Activated gamma-delta T cell (primary cell): ENCODE data around the gene ZNF148.

ENCODE experiments used
- DNase-seq: peaks from one replicate; lab custom pipeline; 2025; lab: John Stamatoyannopoulos, UW

ZNF148 gene

DNA sequence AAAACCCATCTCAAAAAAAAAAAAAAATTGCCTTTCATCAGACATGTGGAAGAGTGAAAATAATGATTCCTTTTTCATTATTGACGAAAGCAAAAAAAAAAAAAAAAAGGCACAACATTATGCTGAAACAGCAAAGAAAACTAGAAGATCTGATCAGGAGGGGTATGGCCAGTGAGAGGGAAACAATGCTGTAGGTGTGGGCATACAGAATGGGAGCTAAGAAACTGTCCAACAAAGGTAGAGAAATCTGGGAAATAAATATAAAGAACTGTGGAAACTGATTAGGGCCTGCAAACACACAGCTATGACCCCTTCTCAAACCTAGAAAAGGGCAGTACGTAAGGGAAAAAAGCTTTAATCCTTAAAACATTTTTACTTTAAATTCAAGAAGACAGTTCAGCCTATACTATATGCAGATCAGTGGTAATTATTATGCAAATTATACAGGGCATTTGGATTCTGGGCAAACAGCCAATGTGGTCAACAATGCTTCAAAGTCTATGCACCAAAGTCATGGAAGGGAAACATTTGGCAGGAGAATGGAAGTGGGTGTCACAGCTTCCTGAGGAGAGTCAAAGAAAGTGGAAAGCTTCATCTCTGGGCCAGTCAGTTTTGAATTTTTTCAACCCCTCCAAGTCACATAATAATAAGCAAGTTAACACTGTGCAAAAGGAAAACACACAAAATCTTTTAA is 94.3 kb downstream of the ZNF148 start:
- DNase-seq: no peak

DNA sequence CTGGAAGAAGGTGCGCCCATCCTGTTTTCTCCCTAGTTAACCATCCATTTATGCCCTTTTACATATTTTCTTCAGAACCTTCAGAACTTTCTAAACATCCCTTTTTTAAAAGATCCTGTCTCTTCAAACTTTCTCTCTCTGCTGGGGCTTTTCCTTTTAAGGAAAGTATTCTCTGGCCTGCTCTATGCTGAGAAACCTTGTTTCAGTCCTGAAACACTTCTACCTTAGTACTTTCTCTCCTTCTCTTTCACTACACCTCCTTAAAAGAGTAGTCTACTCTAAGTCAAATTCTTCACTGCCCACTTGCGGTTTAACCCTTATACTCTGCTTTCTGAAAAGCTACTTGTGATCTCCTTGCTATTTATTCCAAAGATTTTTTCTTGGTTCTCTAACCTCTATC is 97.0 kb downstream of the ZNF148 start:
- no peak for DNase-seq

DNA sequence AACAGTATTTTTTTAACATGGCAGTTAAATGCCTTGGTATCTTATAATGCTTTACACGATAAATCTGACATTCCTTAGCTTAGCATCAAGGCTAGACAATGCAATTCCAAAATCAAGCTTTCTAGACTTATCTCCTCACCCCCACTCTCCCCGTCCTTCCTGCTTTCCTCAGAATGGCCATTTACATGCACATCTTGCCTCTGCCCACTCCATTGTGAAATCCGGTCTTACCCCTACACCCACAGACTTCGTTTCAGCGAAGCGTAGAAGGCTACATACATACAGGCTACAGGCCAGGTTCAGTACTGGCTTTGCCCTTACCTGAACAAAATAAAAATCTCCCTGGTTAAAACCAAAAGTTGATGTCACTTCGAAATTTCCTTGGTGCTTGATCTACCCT is 104.0 kb downstream of the ZNF148 start:
- no peak for DNase-seq

DNA sequence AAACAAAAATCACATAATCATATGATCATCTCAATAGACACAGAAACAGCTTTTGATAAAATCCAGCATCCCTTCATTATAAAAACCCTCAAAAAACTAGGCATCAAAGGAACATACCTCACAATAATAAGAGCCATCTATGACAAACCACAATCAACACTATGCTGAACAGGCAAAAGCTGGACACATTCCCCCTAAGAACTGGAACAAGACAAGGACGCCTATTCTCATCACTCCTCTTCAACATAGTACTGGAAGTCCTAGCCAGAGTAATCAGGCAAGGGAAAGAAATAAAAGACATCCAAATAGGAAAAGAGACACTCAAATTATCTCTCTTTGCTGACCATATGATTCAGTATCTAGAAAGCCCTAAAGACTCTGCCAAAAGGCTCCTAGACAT is 107.7 kb downstream of the ZNF148 start:
- no peak for DNase-seq

DNA sequence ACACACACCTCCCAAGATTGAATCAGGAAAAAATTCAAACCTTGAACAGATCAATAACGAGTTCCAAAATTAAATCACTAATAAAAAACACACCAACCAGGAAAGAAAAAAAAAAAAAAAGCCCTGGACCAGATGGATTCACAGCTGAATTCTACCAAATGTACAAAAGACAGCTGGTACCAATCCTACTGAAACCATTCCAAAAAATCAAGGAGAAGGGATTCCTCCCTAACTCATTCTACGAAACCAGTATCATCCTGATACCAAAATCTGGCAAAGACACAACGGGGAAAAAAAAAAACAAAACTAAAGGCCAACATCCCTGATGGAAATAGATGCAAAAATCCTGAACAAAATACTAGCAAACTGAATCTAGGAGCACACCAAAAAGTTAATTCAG is 108.2 kb downstream of the ZNF148 start:
- DNase-seq: no peak

DNA sequence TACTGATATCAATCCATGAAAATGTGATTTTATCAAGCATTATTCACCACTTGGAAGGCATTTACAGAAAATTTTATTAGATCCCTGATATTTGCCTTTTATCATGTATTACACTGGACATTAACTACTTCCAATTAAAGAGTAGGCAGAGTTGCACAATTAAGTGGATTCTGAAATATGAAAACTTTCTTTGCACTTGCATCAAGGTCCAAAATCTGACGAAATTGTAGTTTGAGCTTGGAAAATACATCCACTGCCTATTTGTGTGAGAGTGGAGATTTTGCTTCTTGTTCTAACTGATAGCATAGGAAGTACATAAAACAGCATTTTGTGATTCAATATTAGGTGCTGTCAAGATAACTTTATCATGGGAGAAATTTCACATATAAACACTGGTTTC is 113.0 kb downstream of the ZNF148 start:
- DNase-seq: no peak

DNA sequence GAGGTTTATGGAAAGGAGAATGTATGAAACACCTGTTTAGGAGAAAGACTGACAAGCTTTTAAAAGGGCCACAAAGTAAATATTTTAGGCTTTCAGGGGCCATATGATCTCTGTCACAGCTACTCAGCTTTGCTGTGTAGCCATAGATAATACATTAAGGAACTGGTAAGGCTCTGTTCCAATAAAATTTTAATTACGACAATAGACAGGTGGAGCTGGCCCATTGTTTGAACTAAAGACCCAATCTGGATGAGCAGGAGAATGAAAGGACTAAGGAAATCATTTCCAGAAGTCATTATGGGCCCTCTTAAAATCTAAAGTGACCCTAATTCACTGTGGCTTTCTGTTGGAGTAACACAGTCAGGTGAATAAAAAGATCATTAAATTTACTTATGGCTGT is 114.1 kb downstream of the ZNF148 start:
- no peak for DNase-seq

DNA sequence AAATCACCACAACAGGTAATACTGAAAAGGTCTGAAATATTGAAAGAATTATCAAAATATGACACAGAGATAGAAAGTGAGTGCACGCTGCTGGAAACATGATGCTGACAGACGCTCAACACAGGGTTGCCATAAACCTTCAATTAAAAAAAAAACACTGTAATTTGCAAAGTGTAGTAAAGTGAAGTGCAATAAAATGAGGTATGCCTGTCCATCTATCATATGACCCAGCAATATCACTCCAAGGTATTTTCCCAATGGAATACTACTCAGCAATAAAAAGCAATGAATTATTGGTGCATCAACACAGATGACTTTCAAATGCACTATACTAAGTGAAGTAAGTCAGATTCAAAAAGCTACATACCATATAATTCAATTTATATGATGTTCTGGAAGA is 115.0 kb downstream of the ZNF148 start:
- no peak for DNase-seq

DNA sequence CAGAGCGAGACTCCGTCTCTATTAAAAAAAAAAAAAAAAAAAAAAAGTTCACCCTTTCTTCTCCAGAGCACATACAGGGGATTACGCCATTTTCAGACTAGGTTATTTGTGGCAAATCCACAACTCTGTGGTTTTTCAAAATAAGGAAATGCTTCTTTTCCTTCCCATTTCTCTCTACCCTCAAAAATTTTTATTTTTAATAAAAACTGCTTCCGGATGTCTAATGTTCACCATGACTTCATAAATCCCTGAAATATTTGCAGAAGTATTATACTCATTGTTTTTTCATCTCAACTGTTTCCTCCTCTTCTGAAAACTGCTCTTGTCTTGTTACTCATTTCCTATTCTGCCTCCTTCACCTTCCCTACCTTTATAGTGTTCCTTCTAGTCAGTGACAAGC is 117.6 kb downstream of the ZNF148 start:
- no peak for DNase-seq

DNA sequence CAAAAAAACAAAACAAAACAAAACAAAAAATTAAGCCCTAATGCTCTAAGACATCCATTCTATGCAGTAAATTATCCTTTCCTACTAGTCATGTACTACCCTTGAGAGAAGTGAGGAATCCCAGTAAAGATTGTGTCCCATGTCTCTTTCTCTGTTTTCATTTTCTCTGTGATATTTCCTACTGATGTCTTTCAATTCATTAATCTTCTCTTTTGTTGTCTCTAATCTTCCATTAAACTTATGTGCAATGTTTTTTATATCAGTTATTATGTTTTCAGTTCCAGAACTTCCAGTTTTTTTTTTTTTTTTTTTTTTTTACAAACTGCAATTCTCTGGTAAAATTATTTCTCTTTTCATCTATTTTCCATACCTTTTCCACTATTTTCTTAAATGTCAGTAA is 118.5 kb downstream of the ZNF148 start:
- DNase-seq: no peak

DNA sequence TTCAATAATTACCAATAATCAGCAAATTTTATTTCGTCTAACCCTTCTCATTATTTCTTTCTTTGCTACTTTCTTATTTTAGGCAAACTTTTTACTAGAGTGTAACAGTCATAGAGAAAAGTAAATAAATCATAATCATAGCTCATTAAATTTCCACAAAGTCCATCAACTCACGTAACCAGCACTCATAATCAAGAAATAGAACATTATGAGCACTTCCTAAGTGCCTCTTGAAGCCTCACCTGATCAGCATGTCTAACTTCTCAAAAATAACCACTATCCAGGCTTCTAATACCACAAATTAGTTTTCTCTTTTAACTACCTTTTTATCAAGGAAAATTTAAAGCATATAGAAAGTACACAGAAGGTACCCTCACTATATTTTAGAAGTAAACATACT is 124.2 kb downstream of the ZNF148 start:
- no peak for DNase-seq

DNA sequence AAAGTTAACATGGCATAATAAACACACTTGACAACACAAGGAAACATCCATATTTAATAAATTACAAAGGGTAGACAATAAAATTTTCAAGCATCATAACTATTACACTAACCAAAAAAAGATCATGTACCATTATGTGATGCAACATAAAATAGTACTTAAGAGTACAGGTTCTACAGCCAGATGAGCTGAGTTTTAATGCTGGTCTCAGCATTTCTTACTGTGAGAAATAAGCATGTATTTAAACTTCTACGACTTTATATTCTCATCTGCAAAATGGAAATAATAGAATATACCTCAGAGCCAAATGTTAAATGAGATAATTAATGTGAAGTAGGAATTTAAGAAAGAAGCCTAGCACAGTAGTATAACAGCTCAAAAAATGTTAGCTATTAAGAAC is 128.9 kb downstream of the ZNF148 start:
- DNase-seq: no peak

DNA sequence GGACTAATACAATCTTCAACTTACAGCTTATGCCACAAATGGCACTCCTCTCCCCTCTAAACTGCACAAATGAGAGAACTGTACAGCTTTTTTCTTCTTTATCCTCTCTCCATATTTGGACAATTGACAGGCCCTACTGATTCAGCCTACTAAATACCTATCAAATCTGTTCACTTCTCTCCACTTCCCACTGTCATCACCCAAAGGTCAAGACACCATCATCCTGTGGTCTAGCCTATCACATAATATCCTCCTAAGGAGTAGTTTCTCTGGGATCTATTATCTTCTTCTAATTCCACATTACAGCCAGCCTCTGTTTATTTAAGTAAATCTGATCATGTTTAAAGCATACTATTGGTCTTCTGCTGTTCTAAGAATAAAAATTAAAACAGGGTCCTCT is 129.6 kb downstream of the ZNF148 start:
- DNase-seq: no peak

DNA sequence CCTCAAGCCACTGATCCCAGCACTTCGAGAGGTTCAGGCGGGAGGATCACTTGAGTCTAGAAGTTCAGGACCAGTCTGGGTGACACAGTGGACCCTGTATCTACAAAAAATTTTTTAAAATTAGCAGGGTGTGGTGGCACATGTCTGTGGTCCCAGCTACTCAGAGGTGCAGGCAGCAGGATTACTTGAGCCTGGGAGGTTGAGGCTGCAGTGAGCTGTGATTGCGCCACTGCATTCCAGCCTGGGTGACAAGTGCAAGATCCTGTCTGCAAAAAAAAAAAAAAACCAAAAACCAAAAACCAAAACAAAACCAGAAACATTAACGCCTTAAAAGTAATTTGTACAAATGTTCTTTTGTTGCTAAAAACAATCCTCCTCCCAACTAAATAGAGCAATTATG is 134.6 kb downstream of the ZNF148 start:
- no peak for DNase-seq

DNA sequence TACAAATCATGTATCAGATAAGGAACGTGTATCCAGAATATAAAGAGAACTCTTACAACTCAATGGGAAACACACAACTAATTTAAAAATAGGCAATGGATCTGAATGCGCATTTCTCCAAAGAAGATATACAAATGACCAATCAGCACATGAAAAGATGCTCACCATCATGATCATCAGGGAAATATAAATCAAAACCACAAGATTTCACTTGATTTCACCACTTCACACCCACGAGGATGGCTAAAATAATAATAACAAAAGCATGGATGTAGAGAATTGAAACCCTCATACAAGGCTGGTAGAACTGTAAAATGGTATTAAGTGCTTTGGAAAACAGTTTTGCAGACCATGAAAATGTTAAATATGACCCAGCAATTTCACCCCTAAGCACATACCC is 135.9 kb downstream of the ZNF148 start:
- no peak for DNase-seq

DNA sequence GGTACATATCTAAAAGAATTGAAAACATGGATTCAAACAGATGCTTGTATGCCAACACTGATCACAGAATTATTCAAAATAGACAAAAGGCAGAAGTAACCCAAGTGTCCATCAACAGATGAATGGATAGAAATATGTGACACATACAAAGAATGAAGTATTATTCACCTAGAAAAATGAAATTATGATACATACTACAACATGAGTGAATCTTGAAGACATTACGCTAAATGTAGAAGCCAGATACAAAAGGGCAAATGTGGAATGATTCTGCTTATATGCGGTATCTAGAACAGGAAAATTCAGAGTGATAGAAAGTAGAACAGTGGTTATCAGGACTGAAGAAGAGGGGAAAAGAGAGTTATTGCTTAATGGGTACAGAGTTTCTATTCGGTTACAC is 136.4 kb downstream of the ZNF148 start:
- DNase-seq: no peak

DNA sequence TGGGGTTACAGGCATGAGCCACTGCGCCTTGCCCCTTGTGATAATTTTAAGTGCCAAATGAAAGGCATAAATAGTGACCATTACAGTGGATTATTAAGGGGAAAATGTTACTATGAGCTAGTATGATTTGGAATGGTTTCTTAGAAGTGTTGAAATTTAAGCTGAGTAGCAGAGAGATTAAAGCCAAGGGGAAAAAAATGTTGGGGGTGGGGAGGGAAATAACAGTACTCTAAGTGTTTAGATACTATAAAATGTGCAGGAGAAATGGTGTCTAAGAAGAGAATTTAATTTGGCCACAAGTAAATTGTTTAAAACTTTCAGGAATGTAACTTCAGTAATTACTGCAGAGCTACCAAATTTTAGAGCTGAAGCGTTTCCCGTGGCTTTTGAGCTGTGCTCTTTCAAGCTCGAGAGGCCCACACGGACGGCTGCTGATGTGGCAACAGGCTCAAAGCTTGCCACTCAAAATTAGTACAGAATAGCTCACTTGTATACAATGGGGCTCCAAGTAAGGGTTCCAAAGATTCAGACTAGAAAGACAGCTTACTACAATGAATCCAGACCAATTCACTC is 138.7 kb downstream of the ZNF148 start:
- DNase-seq: no peak

DNA sequence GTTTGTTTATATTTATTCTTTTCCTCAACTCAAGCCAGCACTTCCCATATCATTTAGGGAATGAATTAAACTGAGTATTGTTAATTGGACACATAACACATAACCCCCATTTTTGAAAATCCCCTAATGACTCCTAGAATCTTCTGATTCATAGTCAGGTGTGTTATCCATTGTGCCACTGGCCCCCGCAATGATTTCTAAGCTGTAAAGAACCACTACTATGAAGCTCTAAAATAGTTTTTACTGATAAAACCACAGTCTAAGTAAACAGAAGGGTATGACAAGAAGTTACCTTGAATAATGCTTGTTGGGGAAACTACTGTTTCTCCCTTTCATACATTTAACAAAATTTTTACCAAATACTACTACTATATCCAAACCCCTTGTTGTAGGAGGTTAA is 140.3 kb downstream of the ZNF148 start:
- no peak for DNase-seq

DNA sequence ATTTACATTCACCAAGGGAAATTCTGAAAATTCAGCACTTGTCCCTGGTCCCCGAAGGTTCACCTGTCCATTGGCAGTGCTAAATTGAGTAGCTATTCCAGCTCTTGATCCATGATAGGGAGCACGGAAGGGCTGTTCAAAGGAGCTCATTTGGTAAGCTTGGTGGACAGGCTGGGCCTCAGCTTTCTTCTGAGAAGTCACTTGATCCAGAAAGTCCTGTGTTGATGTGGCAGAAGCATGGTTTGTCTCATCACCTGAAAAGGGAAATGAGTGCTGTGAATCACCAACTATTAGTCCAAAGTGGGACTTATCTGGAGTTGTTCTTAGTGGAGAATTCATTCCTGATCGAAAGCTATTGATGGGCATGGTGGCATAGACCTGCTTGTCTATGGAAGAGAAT is 142.7 kb downstream of the ZNF148 start:
- no peak for DNase-seq

DNA sequence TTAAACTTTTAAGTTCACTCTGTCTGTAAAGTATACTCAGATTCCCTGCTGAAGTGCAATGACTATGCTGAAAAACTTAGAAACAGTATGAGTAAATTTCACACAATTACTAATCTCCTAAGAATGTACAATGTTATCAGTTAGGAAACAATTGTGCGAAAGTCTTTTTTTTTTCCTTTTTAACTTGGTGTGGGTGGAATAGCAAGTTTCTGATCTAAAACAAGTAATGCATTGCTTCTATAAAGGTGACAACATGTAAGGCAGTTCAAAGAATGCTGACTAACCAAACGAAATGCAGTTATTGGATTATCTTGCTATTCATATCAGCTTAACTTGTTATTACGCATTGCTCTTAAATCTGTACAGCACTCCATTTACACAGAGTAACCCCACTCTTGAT is 143.2 kb downstream of the ZNF148 start:
- DNase-seq: no peak

DNA sequence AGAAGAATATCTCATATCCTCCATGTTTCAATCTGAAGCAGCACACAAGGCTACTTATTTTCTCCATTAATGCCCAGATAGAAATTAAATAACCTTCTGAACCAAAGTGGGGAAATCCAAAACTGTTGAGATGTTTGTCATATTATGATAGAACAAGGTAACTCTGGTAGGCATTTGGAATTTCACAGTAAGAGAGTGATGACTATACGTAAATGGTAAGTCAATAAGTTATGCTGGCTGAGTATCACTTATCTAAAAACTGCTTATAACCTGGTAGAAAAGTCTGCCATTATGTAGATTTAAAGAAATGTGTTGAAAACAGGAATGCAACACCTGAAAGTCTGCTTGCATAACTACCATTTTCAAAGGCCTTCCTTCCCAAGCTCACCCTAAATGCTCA is 145.4 kb downstream of the ZNF148 start:
- DNase-seq: no peak

DNA sequence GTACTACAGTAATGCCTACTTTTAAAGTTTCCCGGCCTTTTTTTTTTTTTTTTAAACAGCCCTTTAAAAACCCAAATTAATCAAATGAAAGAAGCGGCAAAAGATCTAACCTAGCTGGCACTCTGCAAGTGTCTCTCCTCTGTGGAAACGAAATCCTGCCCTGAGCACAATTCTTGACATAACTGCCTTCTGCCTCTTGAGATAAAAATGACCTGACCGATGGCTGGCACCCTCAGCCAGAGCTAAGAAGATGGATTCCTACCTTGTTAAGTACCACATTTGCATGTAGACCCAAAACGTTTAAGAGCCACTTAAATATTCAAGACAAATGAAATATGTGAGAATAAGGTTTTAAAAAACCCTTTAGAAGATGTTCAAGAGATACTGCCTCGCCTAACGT is 146.0 kb downstream of the ZNF148 start:
- no peak for DNase-seq

DNA sequence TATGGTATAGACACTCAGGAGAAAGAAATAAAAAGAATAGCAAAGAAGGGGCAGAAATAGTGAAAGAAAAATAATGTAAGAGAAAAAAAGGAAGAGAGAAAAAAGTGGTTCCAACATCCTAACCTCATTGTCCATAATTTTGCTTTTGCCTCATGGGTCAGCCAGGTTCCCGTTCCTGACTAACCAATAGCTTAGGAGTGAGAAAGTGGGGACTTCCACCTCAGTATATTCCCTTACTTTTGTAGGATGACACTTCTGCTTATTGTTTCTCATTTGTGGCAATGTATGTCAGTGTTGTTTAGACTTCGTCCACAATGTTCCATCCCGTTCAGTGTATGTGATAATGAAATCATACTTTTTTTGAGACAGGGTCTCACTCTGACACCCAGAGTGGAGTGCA is 153.3 kb downstream of the ZNF148 start:
- no peak for DNase-seq

DNA sequence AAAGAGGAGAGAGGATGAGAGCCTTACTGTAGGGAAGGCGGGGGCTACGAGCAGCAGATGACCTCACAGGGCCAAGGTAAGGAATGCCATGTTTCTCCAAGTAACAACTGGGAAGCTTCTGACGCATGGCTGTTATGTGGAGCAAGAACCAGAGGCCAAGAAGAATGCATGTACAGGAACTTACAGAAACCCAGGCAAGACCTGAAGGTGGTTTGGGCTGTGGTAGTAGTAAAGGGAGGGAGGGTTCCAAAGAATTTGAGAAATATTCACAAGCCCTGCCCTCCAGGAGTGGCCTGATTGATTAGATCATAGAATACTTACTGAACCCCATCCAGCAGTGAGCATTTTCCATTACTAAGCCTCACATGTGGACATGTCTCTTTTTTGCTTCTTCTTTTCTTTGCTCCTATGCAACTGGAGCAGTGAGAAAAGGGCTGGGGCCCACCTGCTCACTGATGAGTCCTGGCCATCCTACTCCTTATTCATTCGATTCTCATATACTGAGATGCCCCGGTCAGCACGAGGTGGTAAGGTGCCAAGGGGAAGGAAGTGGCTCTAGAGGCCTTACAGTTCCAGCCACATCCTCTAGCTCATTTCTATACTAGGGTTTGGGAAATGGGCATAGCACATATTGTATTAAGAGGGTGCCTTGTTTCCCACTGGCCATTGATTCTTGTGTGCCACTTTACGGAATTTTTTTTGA is 154.2 kb downstream of the ZNF148 start:
- DNase-seq: no peak
